Measurements from ENCODE around the gene SETD4.
"Not testable (repeated sequence)": the region's sequence is repeated elsewhere in the genome, so short reads cannot be mapped to it uniquely, and the experiment has no call there.

The SETD4 gene

GRCh38 chr21:36060159-36060921, at the start of gene SETD4:
TSS of gene SETD4 (minus strand) at chr21:36060526. CDS start at chr21:36058888, 1,638 bp downstream.
- Histone ChIP-seq H3K27ac (peak within 1 kb of the TSS; percentile 66 to 97 (median 94)), H3K4me3 (peak within 1 kb of the TSS; percentile 56 to 85 (median 69))

GRCh38 chr21:36109868-36110267, 49.5 kb upstream of the SETD4 start:
- Histone ChIP-seq H3K27ac (no peak overlapping the region), H3K4me3 (no peak overlapping the region)

- Histone ChIP-seq H3K4me3 (peak overlapping the region in 4 of 7 experiments; percentile 16 to 33 (median 24)), H3K27ac (peak overlapping the region in 7 of 21 experiments; percentile 3 to 77 (median 22))
Measured at GRCh38 chr21:36105327-36105842, 45.1 kb upstream of the SETD4 start.

- peak overlapping the region in 10 of 21 experiments; percentile 3 to 77 (median 28) for H3K27ac ChIP-seq
- H3K4me3 ChIP-seq: peak overlapping the region in 5 of 7 experiments; percentile 2 to 33 (median 21)
Measured at GRCh38 chr21:36104317-36105300, 44.3 kb upstream of the SETD4 start.

DNA sequence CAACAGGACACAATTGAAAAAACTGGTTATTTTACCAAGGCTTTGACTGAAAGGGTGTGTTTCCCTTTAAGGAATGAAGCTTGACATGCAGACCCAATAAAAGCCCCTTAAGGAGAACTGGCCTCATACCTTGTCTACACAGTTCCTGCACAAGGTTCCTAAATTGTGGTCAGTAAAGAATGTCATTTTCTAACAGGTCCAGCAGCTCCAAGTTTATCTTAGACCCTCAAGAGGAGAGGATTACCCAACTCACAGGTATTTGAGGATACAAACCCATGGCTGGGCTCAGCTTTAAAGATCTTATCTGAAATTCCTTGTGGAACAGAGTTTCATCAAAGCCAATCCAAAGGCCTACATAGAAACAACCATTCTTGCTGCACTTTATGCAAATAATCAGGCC, 43.1 kb upstream of the SETD4 start:
- H3K27ac ChIP-seq: peak overlapping the region in 1 of 21 experiments; percentile 40
- no peak overlapping the region for H3K4me3 ChIP-seq

DNA sequence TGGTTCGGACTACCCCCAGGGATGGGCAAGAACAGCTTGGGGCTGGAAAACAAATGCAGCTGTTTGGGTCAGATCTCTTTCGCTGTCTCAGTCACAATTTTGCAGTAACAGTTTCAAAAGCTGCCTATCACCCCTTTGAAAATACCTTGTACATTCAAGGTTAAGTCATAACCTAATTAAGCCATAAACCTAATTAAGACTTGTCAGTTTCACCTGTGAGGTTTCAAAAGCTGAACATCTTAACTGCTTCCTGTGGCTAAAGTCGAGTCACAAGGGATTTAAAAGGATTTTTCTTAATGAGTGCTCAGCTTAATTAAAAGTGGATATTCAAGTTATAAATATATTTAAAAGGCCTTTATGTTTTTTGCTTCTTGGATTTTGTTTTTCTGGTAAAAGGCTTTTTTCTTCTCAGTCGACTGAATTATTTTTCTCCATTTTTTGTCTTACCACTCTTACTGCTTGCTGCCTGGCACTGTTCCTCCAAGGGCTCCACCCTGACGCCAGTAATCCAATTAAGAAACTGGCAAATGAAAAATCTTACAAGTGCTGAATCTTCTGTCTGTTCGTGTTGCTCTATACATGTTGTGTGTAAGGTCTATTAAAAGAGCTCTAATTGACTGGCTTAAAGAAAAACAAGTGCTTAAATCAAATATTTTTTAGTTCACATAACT, 40.8 kb upstream of the SETD4 start:
- Histone ChIP-seq H3K4me3 (no peak overlapping the region), H3K27ac (peak overlapping the region in 3 of 21 experiments; percentile 17 to 34 (median 30))

- not testable (repeated sequence) for H3K4me3 ChIP-seq, H3K27ac ChIP-seq
Measured at GRCh38 chr21:36099695-36100211, 39.4 kb upstream of the SETD4 start.

- Histone ChIP-seq H3K27ac (no peak overlapping the region), H3K4me3 (no peak overlapping the region)
Measured at GRCh38 chr21:36099000-36099399, 38.7 kb upstream of the SETD4 start.

- Histone ChIP-seq H3K4me3 (no peak overlapping the region), H3K27ac (peak overlapping the region in 3 of 21 experiments; percentile 43 to 61 (median 58))
Measured at GRCh38 chr21:36098182-36098532, 37.8 kb upstream of the SETD4 start.

- Histone ChIP-seq H3K4me3 (no peak overlapping the region), H3K27ac (peak overlapping the region in 6 of 21 experiments; percentile 9 to 61 (median 50))
Measured at GRCh38 chr21:36097427-36098181, 37.3 kb upstream of the SETD4 start.

DNA sequence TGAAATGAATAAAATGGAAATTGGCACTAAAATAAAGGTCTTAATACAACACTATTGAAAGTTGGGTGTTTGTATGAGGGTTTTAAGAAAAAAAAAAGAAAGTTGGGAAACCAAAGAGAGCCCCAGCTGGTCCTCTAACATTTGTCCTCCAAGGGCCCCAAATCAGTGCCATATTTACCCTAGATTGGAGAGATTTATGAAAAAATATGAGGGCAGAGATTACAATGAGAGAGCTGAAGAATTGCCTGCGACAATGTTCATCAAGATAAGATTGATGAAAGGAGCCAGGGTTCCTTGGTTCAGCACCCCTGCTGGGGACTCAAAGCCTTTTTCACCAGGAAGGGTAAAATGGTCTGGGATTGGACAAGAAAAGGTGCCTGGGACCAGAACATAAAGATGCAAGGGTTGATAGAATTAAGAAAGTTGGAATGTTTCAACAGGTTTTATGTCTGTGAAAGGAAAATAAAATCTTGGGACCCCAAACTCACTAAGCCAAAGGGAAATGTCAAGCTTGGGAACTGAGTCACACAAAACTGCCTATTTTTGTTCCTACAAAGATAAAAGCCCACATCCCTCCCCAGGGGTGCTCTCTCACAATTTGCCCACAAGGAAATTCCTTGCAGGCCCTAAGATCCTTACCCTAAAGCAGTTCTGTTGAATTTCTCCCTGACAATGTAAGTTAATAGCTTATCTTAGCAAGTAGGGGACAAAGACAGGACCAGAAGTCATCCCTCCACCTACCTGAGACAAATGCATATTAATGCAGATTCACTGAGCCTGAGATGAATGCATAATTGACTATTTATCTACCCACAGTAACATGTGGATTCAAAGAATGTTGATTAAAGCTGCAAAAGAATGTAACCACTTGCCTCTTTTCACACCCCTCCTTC, 36.3 kb upstream of the SETD4 start:
- Histone ChIP-seq H3K4me3 (no peak overlapping the region), H3K27ac (peak overlapping the region in 5 of 21 experiments; percentile 3 to 72 (median 58))

DNA sequence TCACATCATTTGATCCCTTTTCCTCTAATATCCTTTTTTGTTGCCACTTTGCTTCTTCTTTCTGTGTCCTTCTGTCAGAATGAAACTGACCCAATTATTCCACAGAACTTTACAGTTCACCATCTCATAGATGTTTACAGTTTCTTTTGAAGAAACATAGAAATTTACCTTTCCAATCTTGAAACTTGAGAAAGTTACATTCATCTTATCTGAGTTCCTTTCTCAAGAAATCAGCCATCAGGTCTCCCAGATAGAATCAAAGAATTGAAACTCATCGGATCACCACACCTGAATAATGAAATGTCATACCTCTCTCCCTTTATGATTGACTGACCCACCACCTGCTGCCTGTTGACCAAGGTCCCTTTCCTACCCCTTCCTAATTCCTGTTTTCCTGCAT, 33.2 kb upstream of the SETD4 start:
- no peak overlapping the region for H3K4me3 ChIP-seq

DNA sequence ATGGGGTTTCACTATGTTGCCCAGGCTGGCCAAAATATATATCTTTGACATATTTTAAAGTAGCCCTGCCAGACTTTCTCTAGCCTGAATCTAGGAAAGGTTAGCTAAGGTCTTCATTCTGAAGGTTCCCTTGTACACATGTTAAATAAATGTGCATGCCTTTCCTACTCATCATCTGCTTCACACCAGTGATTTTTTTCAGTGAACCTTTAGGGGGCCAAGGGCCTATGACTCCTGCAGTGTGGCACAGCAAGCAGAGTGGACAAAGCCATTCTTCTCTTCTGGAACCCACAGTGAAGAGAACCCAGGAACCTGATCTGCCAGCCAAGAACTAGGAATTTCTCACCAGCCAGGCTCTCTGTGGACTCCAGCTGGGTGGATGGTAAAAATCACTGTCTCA, 32.4 kb upstream of the SETD4 start:
- no peak overlapping the region for H3K27ac ChIP-seq
- H3K4me3 ChIP-seq: no peak overlapping the region

More for the DNA sequence above, 33.2 kb upstream of the SETD4 start:
- H3K27ac ChIP-seq: no peak overlapping the region

DNA sequence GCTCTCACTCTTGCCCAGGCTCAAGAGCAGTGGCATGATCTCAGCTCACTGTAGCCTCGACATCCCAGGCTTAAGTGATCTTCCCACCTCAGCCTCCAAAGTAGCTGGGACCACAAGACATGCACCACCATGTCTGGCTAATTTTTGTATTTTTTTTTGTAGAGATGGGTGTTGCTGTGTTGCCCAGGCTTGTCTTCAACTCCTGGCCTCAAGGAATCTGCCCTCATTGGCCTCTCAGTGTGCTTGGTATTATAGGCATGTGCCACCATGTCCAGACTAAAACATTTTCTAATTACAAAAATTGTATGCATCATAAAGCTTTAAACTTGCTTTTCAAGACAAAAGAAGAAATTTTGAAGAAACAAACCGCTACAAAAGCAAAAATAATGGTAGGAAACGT, 29.6 kb upstream of the SETD4 start:
- Histone ChIP-seq H3K27ac (no peak overlapping the region), H3K4me3 (no peak overlapping the region)

DNA sequence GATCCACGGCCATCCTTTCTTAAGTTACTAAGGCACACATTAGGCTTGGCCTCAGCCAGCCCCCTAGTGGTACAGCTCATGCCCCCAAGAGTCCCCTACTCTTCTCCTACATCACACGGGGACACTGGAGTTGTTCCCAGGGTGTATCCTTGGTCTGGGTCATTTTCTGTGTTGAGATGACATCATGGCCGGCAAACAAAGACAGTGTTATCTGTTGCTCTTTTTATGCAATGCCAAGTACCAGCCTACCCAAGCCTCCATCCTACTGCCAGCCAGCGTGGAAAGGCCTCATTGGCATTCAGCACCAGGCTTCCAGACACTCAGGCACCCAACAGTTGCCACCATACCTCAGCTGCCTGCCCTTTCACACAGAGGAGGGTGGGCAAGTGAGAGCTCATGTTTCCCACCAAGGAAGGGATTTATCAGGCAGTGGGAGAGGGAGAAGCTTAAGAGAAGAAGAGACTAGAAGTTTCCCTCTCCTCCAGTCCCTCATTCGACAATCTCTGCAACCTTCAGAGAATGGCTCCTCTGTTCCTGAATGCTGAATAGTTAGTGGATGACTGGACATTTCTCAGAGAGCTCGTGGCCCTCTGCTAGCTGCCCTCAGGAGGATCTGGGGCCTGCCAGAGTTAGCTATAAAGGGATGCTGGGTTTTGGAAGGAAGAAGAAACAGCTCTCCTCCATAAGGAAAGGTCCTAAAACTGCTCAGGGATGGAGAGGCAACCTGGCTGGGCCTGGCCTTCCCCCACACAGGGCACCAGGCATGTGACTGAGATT, 27.2 kb upstream of the SETD4 start:
- Histone ChIP-seq H3K4me3 (no peak overlapping the region), H3K27ac (peak overlapping the region in 1 of 21 experiments; percentile 48)

DNA sequence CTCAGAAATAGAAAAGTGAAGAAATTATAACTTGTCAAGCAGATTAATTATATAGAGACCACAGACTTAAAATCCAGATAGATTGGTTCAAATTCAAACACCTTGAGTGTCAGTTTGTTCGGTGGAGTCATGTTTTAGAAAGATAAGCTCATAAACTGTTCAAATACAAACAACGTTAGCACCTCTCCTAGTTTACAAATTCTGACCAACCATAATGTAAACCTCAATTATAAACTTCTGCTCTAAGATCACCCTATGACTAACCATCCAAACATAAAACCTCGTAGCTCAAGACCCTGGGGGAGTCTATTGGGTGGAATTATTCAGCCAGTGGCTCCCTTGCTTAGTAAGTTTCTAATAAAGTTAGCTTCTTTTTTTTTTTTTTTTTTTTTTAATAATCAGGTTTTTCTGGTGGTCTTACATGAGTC, 21.9 kb upstream of the SETD4 start:
- no peak overlapping the region for H3K4me3 ChIP-seq
- no peak overlapping the region for H3K27ac ChIP-seq

DNA sequence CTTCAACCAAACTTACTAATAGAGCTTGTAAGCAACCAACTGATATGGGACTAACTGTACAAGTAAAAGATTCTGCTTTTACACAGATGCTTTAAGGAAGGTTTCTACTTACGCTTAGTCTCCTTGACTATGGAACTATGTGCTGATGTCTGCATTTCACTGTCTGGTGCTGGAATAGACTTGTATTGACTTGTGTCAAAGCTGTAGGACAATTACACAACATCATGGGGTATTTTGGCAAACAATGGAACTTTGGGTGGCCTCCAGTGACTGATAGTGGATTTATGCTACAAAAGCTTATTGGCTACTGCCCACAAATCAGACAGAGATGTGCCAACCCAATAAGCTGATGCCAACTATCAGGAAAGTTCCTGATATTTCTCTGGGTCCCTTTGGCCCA, 20.1 kb upstream of the SETD4 start:
- Histone ChIP-seq H3K4me3 (no peak overlapping the region), H3K27ac (peak overlapping the region in 3 of 21 experiments; percentile 50 to 76 (median 74))

All from skin epidermis (tissue), 12 donors.